ENCODE results near the gene FAM13A.

GRCh38 chr4:88794952-88795351 is 262.0 kb downstream of the FAM13A start:
- TF ChIP-seq CHD7 (IDR thresholded peaks at IDR 0.05; ENCODE audit: insufficient replicate concordance, low read length) (no peak), SUZ12 (IDR thresholded peaks at IDR 0.05; ENCODE audit: low read length) (no peak), YY1 (IDR thresholded peaks at IDR 0.05; ENCODE audit: low read depth, low read length) (no peak), SP1 (IDR thresholded peaks at IDR 0.05; ENCODE audit: low read depth, low read length) (no peak), CTCF (IDR thresholded peaks at IDR 0.05; ENCODE audit: control extremely low read depth in 1 of 3, insufficient read depth in 1 of 3, low read depth in 1 of 3, low read length in 3 of 3) (no peak), RAD21 (IDR thresholded peaks at IDR 0.05 in 1 of 2, conservative IDR thresholded peaks at IDR 0.05 in 1 of 2; ENCODE audit: low read depth in 2 of 2, low read length in 2 of 2) (no peak)

Data from H1 (cell line).